ENCODE measurements around the gene MYL1. TPM values are rescaled to one million over a fixed set of nuclear protein-coding genes. Genes with fewer than 3 reads are reported as not detected.

The MYL1 gene
- total and polyA plus RNA-seq, 2 donors = 6.6 to 13.2 TPM

GRCh38 chr2:210287301-210287700, 27.7 kb downstream of the MYL1 start:
- Histone ChIP-seq H3K27ac (ENCODE audit: low read depth in 1 of 2, low read length in 1 of 2) (no peak overlapping the region), H3K36me3 (ENCODE audit: control insufficient read depth in 2 of 2, insufficient read depth in 2 of 2, low read length in 1 of 2) (no peaks in the 10 kb centered on the region), H3K27me3 (ENCODE audit: control insufficient read depth in 2 of 2, insufficient read depth in 1 of 2, low read length in 1 of 2) (no peaks in the 10 kb centered on the region), H3K4me1 (ENCODE audit: control insufficient read depth in 2 of 2, insufficient read depth in 2 of 2, low read length in 2 of 2) (no peaks in the 10 kb centered on the region), H3K9me3 (ENCODE audit: control insufficient read depth in 2 of 2, insufficient read depth in 1 of 2, low read length in 1 of 2) (no peaks in the 10 kb centered on the region), H3K4me3 (ENCODE audit: low read length in 2 of 2) (no peak overlapping the region)
- DNase-seq (ENCODE audit: low read depth in 6 of 9, low spot score in 9 of 9) = no peak

DNA sequence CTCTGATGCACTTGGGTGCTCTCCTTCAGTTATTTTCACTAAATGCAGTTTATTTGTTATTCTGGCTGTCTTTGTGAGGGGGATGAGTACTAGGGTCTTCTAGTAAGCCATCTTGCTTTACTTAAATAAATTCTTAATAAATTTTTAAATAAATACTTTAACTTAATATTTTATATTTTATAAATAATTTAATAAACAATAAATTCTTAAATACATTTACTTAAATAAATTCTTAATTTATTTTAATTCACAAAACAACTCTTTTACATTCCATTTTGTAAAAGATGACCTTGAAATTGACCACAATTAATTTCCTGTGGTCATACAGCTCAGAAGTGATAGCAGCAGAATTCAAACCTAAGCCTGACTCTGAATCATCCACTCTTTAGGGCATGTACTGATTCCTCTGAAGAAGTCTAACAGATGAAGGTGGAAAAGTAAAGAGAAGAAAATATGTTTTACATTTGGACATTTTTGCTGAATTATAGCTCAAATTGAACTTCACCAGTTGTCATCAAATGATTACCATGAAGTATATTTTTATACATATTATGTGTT, 28.8 kb downstream of the MYL1 start:
- Histone ChIP-seq H3K36me3 (ENCODE audit: control insufficient read depth in 2 of 2, insufficient read depth in 2 of 2, low read length in 1 of 2) (no peaks in the 10 kb centered on the region), H3K27me3 (ENCODE audit: control insufficient read depth in 2 of 2, insufficient read depth in 1 of 2, low read length in 1 of 2) (no peaks in the 10 kb centered on the region), H3K4me1 (ENCODE audit: control insufficient read depth in 2 of 2, insufficient read depth in 2 of 2, low read length in 2 of 2) (no peaks in the 10 kb centered on the region), H3K9me3 (ENCODE audit: control insufficient read depth in 2 of 2, insufficient read depth in 1 of 2, low read length in 1 of 2) (no peaks in the 10 kb centered on the region), H3K27ac (ENCODE audit: low read depth in 1 of 2, low read length in 1 of 2) (no peak overlapping the region), H3K4me3 (ENCODE audit: low read length in 2 of 2) (no peak overlapping the region)
- no peak for DNase-seq (ENCODE audit: low read depth in 6 of 9, low spot score in 9 of 9)

DNA sequence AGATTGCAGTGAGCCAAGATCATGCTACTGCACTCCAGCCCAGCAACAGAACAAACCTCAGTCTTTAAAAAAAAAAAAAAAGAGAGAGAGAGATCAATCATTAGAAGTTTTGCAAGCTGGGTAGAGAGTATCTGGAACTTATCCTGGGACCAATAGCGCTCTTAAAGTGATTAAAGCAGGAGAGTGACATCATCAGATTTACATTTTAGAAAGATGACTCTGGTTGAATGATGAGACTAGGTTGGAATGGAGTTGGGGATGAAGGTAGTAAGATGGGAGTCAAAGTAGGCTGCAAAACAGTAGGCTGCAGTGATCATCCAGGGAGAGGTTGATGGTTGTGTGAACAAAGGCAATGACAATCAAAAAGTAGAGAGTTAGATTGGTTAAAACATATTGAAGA, 37.8 kb downstream of the MYL1 start:
- Histone ChIP-seq H3K4me1 (ENCODE audit: control insufficient read depth in 2 of 2, insufficient read depth in 2 of 2, low read length in 2 of 2) (no peaks in the 10 kb centered on the region), H3K27ac (ENCODE audit: low read depth in 1 of 2, low read length in 1 of 2) (no peak overlapping the region), H3K36me3 (ENCODE audit: control insufficient read depth in 2 of 2, insufficient read depth in 2 of 2, low read length in 1 of 2) (no peaks in the 10 kb centered on the region), H3K4me3 (ENCODE audit: low read length in 2 of 2) (no peak overlapping the region), H3K27me3 (ENCODE audit: control insufficient read depth in 2 of 2, insufficient read depth in 1 of 2, low read length in 1 of 2) (no peaks in the 10 kb centered on the region), H3K9me3 (ENCODE audit: control insufficient read depth in 2 of 2, insufficient read depth in 1 of 2, low read length in 1 of 2) (no peaks in the 10 kb centered on the region)
- WGBS = 97% methylated on average over 1 of the region's 1 CpG
- no peak for DNase-seq (ENCODE audit: low read depth in 6 of 9, low spot score in 9 of 9)

DNA sequence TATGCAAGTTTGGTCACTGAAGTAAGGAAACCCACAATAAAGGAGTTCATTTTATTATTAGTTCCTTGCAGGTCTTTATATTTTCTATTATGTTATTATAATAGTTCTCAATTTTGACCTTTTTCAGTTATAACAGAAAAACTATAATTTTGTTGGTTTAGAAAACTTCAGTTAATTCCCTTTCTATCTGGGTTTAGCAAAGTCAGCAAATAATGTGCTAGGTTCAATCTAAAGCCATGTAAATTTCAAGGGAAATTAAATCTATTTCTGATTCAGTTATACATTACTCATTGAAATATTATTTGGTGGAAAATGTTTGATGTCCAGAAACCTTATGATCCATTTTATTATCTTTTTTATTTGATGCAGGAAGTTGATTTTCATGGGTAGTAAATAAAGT, 43.7 kb downstream of the MYL1 start:
- Histone ChIP-seq H3K27ac (ENCODE audit: low read depth in 1 of 2, low read length in 1 of 2) (no peak overlapping the region), H3K4me1 (ENCODE audit: control insufficient read depth in 2 of 2, insufficient read depth in 2 of 2, low read length in 2 of 2) (no peaks in the 10 kb centered on the region), H3K4me3 (ENCODE audit: low read length in 2 of 2) (no peak overlapping the region), H3K36me3 (ENCODE audit: control insufficient read depth in 2 of 2, insufficient read depth in 2 of 2, low read length in 1 of 2) (no peaks in the 10 kb centered on the region), H3K27me3 (ENCODE audit: control insufficient read depth in 2 of 2, insufficient read depth in 1 of 2, low read length in 1 of 2) (no peaks in the 10 kb centered on the region), H3K9me3 (ENCODE audit: control insufficient read depth in 2 of 2, insufficient read depth in 1 of 2, low read length in 1 of 2) (no peaks in the 10 kb centered on the region)
- no peak for DNase-seq (ENCODE audit: low read depth in 6 of 9, low spot score in 9 of 9)

DNA sequence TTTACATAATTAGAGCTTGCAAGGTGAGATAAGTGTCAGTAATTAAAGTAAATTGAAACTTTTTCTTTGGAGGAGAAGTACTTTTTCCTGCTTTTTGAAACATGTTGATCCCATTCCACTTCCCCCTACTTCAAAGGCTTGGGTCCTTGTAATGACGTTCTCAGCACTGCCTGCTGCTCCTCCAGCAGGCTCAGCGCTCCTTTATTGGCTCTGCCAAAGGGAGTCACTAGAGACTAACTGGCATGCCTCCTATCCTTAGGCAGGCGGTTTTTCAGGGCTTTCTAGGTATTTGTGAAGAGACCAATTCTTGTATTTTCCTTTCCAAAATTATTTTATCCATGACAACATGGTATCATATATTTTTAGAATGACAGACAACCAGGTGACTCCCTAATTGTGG, 45.8 kb downstream of the MYL1 start:
- Histone ChIP-seq H3K27me3 (ENCODE audit: control insufficient read depth in 2 of 2, insufficient read depth in 1 of 2, low read length in 1 of 2) (no peaks in the 10 kb centered on the region), H3K4me3 (ENCODE audit: low read length in 2 of 2) (no peak overlapping the region), H3K36me3 (ENCODE audit: control insufficient read depth in 2 of 2, insufficient read depth in 2 of 2, low read length in 1 of 2) (no peaks in the 10 kb centered on the region), H3K27ac (ENCODE audit: low read depth in 1 of 2, low read length in 1 of 2) (no peak overlapping the region), H3K9me3 (ENCODE audit: control insufficient read depth in 2 of 2, insufficient read depth in 1 of 2, low read length in 1 of 2) (no peaks in the 10 kb centered on the region), H3K4me1 (ENCODE audit: control insufficient read depth in 2 of 2, insufficient read depth in 2 of 2, low read length in 2 of 2) (no peaks in the 10 kb centered on the region)
- WGBS = 40% methylated on average over 3 of the region's 3 CpGs
- no peak for DNase-seq (ENCODE audit: low read depth in 6 of 9, low spot score in 9 of 9)

- 96% methylated on average over 1 of the region's 1 CpG for whole genome bisulfite sequencing
- H3K4me1 ChIP-seq (ENCODE audit: control insufficient read depth in 2 of 2, insufficient read depth in 2 of 2, low read length in 2 of 2) = no peaks in the 10 kb centered on the region
- H3K36me3 ChIP-seq (ENCODE audit: control insufficient read depth in 2 of 2, insufficient read depth in 2 of 2, low read length in 1 of 2) = no peaks in the 10 kb centered on the region
- H3K4me3 ChIP-seq (ENCODE audit: low read length in 2 of 2) = no peak overlapping the region
- no peak overlapping the region for H3K27ac ChIP-seq (ENCODE audit: low read depth in 1 of 2, low read length in 1 of 2)
- H3K27me3 ChIP-seq (ENCODE audit: control insufficient read depth in 2 of 2, insufficient read depth in 1 of 2, low read length in 1 of 2) = no peaks in the 10 kb centered on the region
- no peaks in the 10 kb centered on the region for H3K9me3 ChIP-seq (ENCODE audit: control insufficient read depth in 2 of 2, insufficient read depth in 1 of 2, low read length in 1 of 2)
- DNase-seq (ENCODE audit: low read depth in 6 of 9, low spot score in 9 of 9) = no peak
Measured at GRCh38 chr2:210268281-210268680, 46.7 kb downstream of the MYL1 start.

GRCh38 chr2:210267698-210268097, 47.3 kb downstream of the MYL1 start:
- WGBS = 98% methylated on average over 1 of the region's 1 CpG
- H3K36me3 ChIP-seq (ENCODE audit: control insufficient read depth in 2 of 2, insufficient read depth in 2 of 2, low read length in 1 of 2) = no peaks in the 10 kb centered on the region
- no peak overlapping the region for H3K4me3 ChIP-seq (ENCODE audit: low read length in 2 of 2)
- no peak for DNase-seq (ENCODE audit: low read depth in 6 of 9, low spot score in 9 of 9)
- H3K27me3 ChIP-seq (ENCODE audit: control insufficient read depth in 2 of 2, insufficient read depth in 1 of 2, low read length in 1 of 2) = no peaks in the 10 kb centered on the region
- no peaks in the 10 kb centered on the region for H3K4me1 ChIP-seq (ENCODE audit: control insufficient read depth in 2 of 2, insufficient read depth in 2 of 2, low read length in 2 of 2)
- H3K9me3 ChIP-seq (ENCODE audit: control insufficient read depth in 2 of 2, insufficient read depth in 1 of 2, low read length in 1 of 2) = no peaks in the 10 kb centered on the region
- no peak overlapping the region for H3K27ac ChIP-seq (ENCODE audit: low read depth in 1 of 2, low read length in 1 of 2)

GRCh38 chr2:210264282-210264681, 50.7 kb downstream of the MYL1 start:
- H3K4me3 ChIP-seq (ENCODE audit: low read length in 2 of 2) = no peak overlapping the region
- no peaks in the 10 kb centered on the region for H3K36me3 ChIP-seq (ENCODE audit: control insufficient read depth in 2 of 2, insufficient read depth in 2 of 2, low read length in 1 of 2)
- H3K27me3 ChIP-seq (ENCODE audit: control insufficient read depth in 2 of 2, insufficient read depth in 1 of 2, low read length in 1 of 2) = no peaks in the 10 kb centered on the region
- H3K9me3 ChIP-seq (ENCODE audit: control insufficient read depth in 2 of 2, insufficient read depth in 1 of 2, low read length in 1 of 2) = no peaks in the 10 kb centered on the region
- 92% methylated on average over 1 of the region's 1 CpG for WGBS
- no peak overlapping the region for H3K27ac ChIP-seq (ENCODE audit: low read depth in 1 of 2, low read length in 1 of 2)
- DNase-seq (ENCODE audit: low read depth in 6 of 9, low spot score in 9 of 9) = no peak
- no peaks in the 10 kb centered on the region for H3K4me1 ChIP-seq (ENCODE audit: control insufficient read depth in 2 of 2, insufficient read depth in 2 of 2, low read length in 2 of 2)

- Histone ChIP-seq H3K27me3 (ENCODE audit: control insufficient read depth in 2 of 2, insufficient read depth in 1 of 2, low read length in 1 of 2) (no peaks in the 10 kb centered on the region), H3K4me3 (ENCODE audit: low read length in 2 of 2) (no peak overlapping the region), H3K4me1 (ENCODE audit: control insufficient read depth in 2 of 2, insufficient read depth in 2 of 2, low read length in 2 of 2) (no peaks in the 10 kb centered on the region), H3K9me3 (ENCODE audit: control insufficient read depth in 2 of 2, insufficient read depth in 1 of 2, low read length in 1 of 2) (no peaks in the 10 kb centered on the region), H3K27ac (ENCODE audit: low read depth in 1 of 2, low read length in 1 of 2) (no peak overlapping the region), H3K36me3 (ENCODE audit: control insufficient read depth in 2 of 2, insufficient read depth in 2 of 2, low read length in 1 of 2) (no peaks in the 10 kb centered on the region)
- DNase-seq (ENCODE audit: low read depth in 6 of 9, low spot score in 9 of 9) = no peak
- 94% methylated on average over 2 of the region's 2 CpGs for WGBS
Measured at GRCh38 chr2:210263841-210264240, 51.1 kb downstream of the MYL1 start.

DNA sequence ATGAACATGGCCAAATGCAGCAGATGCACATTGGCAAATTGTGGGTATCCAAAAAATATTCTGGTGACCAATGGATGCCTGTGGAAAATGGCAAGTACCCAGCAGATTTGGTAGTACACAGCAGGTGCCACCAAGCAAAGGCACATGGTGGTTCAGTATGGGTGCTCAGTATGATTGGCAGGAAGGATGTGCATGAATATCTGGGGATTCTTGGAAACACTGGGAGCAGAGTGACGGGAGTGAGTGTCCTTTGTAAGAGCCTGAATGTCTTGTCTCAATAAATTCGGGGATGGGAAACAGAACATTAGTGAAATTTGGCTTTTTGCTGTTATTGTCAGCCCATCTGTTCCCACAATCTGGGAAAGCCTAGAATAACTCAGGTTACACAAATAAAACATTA, 52.9 kb downstream of the MYL1 start:
- H3K4me1 ChIP-seq (ENCODE audit: control insufficient read depth in 2 of 2, insufficient read depth in 2 of 2, low read length in 2 of 2) = no peaks in the 10 kb centered on the region
- DNase-seq (ENCODE audit: low read depth in 6 of 9, low spot score in 9 of 9) = no peak
- no peak overlapping the region for H3K4me3 ChIP-seq (ENCODE audit: low read length in 2 of 2)
- 93% methylated on average over 2 of the region's 2 CpGs for WGBS
- no peaks in the 10 kb centered on the region for H3K27me3 ChIP-seq (ENCODE audit: control insufficient read depth in 2 of 2, insufficient read depth in 1 of 2, low read length in 1 of 2)
- H3K36me3 ChIP-seq (ENCODE audit: control insufficient read depth in 2 of 2, insufficient read depth in 2 of 2, low read length in 1 of 2) = no peaks in the 10 kb centered on the region
- no peak overlapping the region for H3K27ac ChIP-seq (ENCODE audit: low read depth in 1 of 2, low read length in 1 of 2)
- H3K9me3 ChIP-seq (ENCODE audit: control insufficient read depth in 2 of 2, insufficient read depth in 1 of 2, low read length in 1 of 2) = no peaks in the 10 kb centered on the region

Data from thymus (tissue), 11 donors.